Choroid plexus epithelial cell (primary cell): ENCODE data around the gene COL5A1.
A peak's percentile ranks its signal among the peaks of the same experiment; 100 is the strongest.

Source experiments
- DNase-seq: peaks from one replicate; pipeline ENCODE4 v3.0.0-alpha.2; 2010; ENCODE audit warnings: low read depth
- H3K4me3 ChIP-seq: 2 replicates; pipeline ENCODE4 v1.5.1; 2011; ENCODE audit warnings: low read depth, mild to moderate bottlenecking, control low read depth, low read length, moderate library complexity
- CTCF ChIP-seq: conservative IDR thresholded peaks from 2 replicates; pipeline ENCODE4 v1.5.1; 2011; ENCODE audit warnings: low read depth, mild to moderate bottlenecking, control low read depth, inconsistent platforms, low read length, moderate library complexity

The COL5A1 gene

GRCh38 chr9:134597041-134597913 is 44.3 kb upstream of the COL5A1 start:
- no peak for TF ChIP-seq CTCF
- DNase-seq, result peak; percentile 34
- no peak overlapping the region for H3K4me3 ChIP-seq

GRCh38 chr9:134597957-134598883 is 43.4 kb upstream of the COL5A1 start:
- H3K4me3 ChIP-seq, result no peak overlapping the region
- DNase-seq, result no peak
- no peak for TF ChIP-seq CTCF

GRCh38 chr9:134598884-134599245 is 42.7 kb upstream of the COL5A1 start:
- H3K4me3 ChIP-seq, result no peak overlapping the region
- no peak for TF ChIP-seq CTCF

GRCh38 chr9:134600371-134600770 is 41.2 kb upstream of the COL5A1 start:
- no peak for DNase-seq
- TF ChIP-seq CTCF, result no peak
- H3K4me3 ChIP-seq, result no peak overlapping the region

More at GRCh38 chr9:134598884-134599245, 42.7 kb upstream of the COL5A1 start:
- DNase-seq, result no peak

GRCh38 chr9:134600836-134601638 is 40.6 kb upstream of the COL5A1 start:
- no peak for DNase-seq
- H3K4me3 ChIP-seq, result no peak overlapping the region
- no peak for TF ChIP-seq CTCF

- no peak for TF ChIP-seq CTCF
- no peak overlapping the region for H3K4me3 ChIP-seq
- peak; percentile 59 for DNase-seq
Measured at GRCh38 chr9:134601764-134602163, 39.8 kb upstream of the COL5A1 start.
